GM12878 (cell line): ENCODE results near the gene ITGA11. TPM values are rescaled to one million over a fixed set of nuclear protein-coding genes. Genes with fewer than 3 reads are reported as not detected.

ENCODE experiments used
- ATAC-seq: fragments of 200-7000 bp; cut with Tn5 transposase; 3 replicates; pipeline ENCODE4 v1.9.1; 2020; ENCODE audit warnings: mild to moderate bottlenecking, moderate library complexity
- BruUV-seq: library from RNA; stranded (reverse); fragments of 400-500 nt; replicated peaks from 2 replicates; lab custom pipeline; 2021; lab: Mats Ljungman, UMichigan
- CTCF ChIA-PET: fragments of 300-600 bp; sonication (Branson Sonifier 250); formaldehyde crosslinking; extraction: SDS; loops from one replicate; lab custom pipeline; 2021; ENCODE audit warnings: inconsistent platforms; lab: Yijun Ruan, JAX
- POLR2A ChIA-PET: fragments of 350-600 bp; formaldehyde crosslinking; extraction: SDS; loops from one replicate; lab custom pipeline; 2021; ENCODE audit warnings: inconsistent platforms; lab: Charles Lee
- RAD21 ChIA-PET: fragments of 300-600 bp; sonication (Branson Sonifier 250); formaldehyde crosslinking; loops from one replicate; lab custom pipeline; 2023; ENCODE audit warnings: antibody characterized with exemption; ENCODE audit not compliant: unreplicated experiment; lab: Charles Lee
- SMC1A ChIA-PET: fragments of 300-600 bp; sonication (Branson Sonifier 250); formaldehyde crosslinking; loops from one replicate; lab custom pipeline; 2023; ENCODE audit not compliant: unreplicated experiment, uncharacterized antibody; lab: Charles Lee
- DNase-seq: peaks from one replicate; pipeline ENCODE4 v3.0.0-alpha.2; 2011; ENCODE audit warnings: low read depth, low spot score
- FAIRE-seq: peaks from 3 replicates; lab custom pipeline; 2011; peaks lifted over from hg19 to GRCh38; lab: Jason Lieb, UNC
- H2AFZ ChIP-seq: 2 replicates; pipeline ENCODE4 v1.6.0; 2011; ENCODE audit warnings: low read depth, low read length, control low read depth; ENCODE audit not compliant: control insufficient read depth
- H3K27ac ChIP-seq: 2 replicates; pipeline ENCODE4 v1.5.1; 2011; ENCODE audit warnings: control low read depth; ENCODE audit not compliant: control insufficient read depth, insufficient read depth
- H3K27me3 ChIP-seq, 2 experiments: replicated peaks in 1 of 2; 2 replicates each; pipeline versions ENCODE4 v1.6.0 to v1.6.1; 2011; ENCODE audit warnings: low read length in 1 of 2; ENCODE audit not compliant: control insufficient read depth in 2 of 2, insufficient read depth in 2 of 2
- H3K36me3 ChIP-seq, 2 experiments: 2 replicates each; pipeline ENCODE4 v1.5.1; 2011; ENCODE audit warnings: low read length in 1 of 2; ENCODE audit not compliant: control insufficient read depth in 2 of 2, insufficient read depth in 2 of 2
- H3K4me1 ChIP-seq: 2 replicates; pipeline ENCODE4 v1.6.1; 2011; ENCODE audit warnings: mild to moderate bottlenecking, low read length, moderate library complexity, mixed read lengths; ENCODE audit not compliant: control insufficient read depth, insufficient read depth
- H3K4me2 ChIP-seq: 2 replicates; pipeline ENCODE4 v1.6.0; 2011; ENCODE audit warnings: control low read depth; ENCODE audit not compliant: control insufficient read depth, insufficient read depth
- H3K4me3 ChIP-seq: fragments of 200-600 bp; sonication (generic); 2 replicates; pipeline ENCODE4 v1.5.1; 2016
- H3K79me2 ChIP-seq: 2 replicates; pipeline ENCODE4 v1.6.0; 2011; ENCODE audit warnings: low read length; ENCODE audit not compliant: control insufficient read depth, insufficient read depth
- H3K9ac ChIP-seq: 2 replicates; pipeline ENCODE4 v1.8.0; 2011; ENCODE audit warnings: low read length, control low read depth, mixed read lengths; ENCODE audit not compliant: control insufficient read depth, insufficient read depth
- H3K9me3 ChIP-seq: replicated peaks from 3 replicates; pipeline ENCODE4 v1.5.1; 2011; ENCODE audit warnings: mild to moderate bottlenecking, low read length; ENCODE audit not compliant: control insufficient read depth, insufficient read depth
- H4K20me1 ChIP-seq: 2 replicates; pipeline ENCODE4 v1.6.0; 2011; ENCODE audit not compliant: control insufficient read depth, insufficient read depth
- IKZF2 ChIP-seq, 2 experiments: fragments of 450-650 bp; IDR thresholded peaks; 2 replicates each; pipeline ENCODE4 v1.6.1; 2017; ENCODE audit warnings: mild to moderate bottlenecking in 2 of 2, moderate library complexity in 2 of 2
- JUND ChIP-seq: IDR thresholded peaks from 2 replicates; pipeline ENCODE4 v1.6.1; 2012; ENCODE audit warnings: low read depth, mild to moderate bottlenecking, low read length, improper control_type of control experiment, moderate library complexity
- SUPT20H ChIP-seq: IDR thresholded peaks from 2 replicates; pipeline ENCODE4 v1.6.1; 2011; ENCODE audit warnings: low read depth, mild to moderate bottlenecking, low read length, moderate library complexity, borderline replicate concordance; ENCODE audit not compliant: control insufficient read depth
- TCF12 ChIP-seq: IDR thresholded peaks from 2 replicates; pipeline ENCODE4 v1.6.1; 2011; ENCODE audit warnings: low read depth, mild to moderate bottlenecking, low read length
- WGBS: methylation state at CpG from one replicate; pipeline ENCODE4 v1.1.6; 2016; ENCODE audit warnings: low lambda C conversion rate; ENCODE audit not compliant: insufficient replicate concordance, insufficient coverage; ENCODE audit errors: missing lambda C conversion rate; 5-methylcytosine and 5-hydroxymethylcytosine counted together
- in situ Hi-C: fragments of 300-500 bp; cut with MboI; formaldehyde crosslinking; loops from 9 replicates; pipeline ENCODE4 v1.14.3; 2018; ENCODE audit warnings: mixed read lengths
- intact Hi-C: fragments of 100-400 bp; cut with micrococcal nuclease; formaldehyde crosslinking; loops from one replicate; pipeline ENCODE4 v1.14.2; 2022; ENCODE audit not compliant: unreplicated experiment
- polyA plus RNA-seq, 11 experiments: library from polyadenylated mRNA; depleted of rRNA in 4 of 11; unstranded in 6 of 11; stranded (reverse) in 5 of 11; fragments of >200 nt; fragmentation: Nextera tagmentation in 4 of 11; fragmentation: Illumina TruSeq in 1 of 11; extraction: Ambion mirVana in 4 of 11; extraction: Trizol in 1 of 11; gene quantifications; 1 replicate in 1 of 11; 2 replicates in 10 of 11; pipeline versions ENCODE4 v1.2.1 to v1.2.3, GENCODE V29; 2011 to 2016; ENCODE audit warnings: inconsistent platforms in 2 of 11, missing spikeins in 2 of 11, low read depth in 1 of 11
- total RNA-seq, 4 experiments: library from RNA; depleted of rRNA in 3 of 4; stranded (reverse); fragments of >200 nt in 3 of 4; fragmentation: Illumina TruSeq in 1 of 4; extraction: Trizol in 1 of 4; gene quantifications; 2 replicates each; pipeline versions ENCODE4 v1.2.1 to v1.2.3, GENCODE V29; 2013 to 2021
- TF ChIP-seq, protein P1 (sequence below): IDR thresholded peaks from 2 replicates; pipeline ENCODE4 v1.6.1; 2012; ENCODE audit warnings: low read length, inconsistent platforms

Gene ITGA11
- total and polyA plus RNA-seq, 10 of the 15 experiments (the other 5 are each of a cell fraction or from before 2014, with no cell fraction given), result under 0.01 to 0.36 (median 0.13) TPM; not detected in 1

DNA sequence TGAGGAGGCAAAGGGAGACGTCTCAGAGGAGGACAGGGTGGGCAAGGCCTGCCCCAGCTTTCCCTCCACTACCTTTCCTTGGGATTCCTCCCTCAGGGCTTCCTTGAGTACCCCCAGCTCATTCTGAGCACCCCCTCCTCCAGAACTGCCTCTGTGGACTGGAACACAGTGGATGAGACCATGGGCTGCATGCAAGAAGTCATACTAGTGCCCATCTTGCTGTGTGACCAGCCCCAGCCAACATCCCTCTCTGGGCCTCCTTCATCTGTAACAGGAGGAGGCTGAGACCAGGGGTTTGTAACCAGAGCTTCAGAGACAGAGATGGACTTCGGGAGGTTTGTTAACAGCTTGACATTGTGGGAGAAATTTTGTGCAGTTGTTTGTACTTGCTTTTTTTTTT is 128.8 kb downstream of the ITGA11 start:
- TF ChIP-seq IKZF2 (IDR thresholded peaks at IDR 0.05) (no peak), JUND (no peak), TCF12 (no peak), SUPT20H (no peak)
- TF ChIP-seq, protein P1, sequence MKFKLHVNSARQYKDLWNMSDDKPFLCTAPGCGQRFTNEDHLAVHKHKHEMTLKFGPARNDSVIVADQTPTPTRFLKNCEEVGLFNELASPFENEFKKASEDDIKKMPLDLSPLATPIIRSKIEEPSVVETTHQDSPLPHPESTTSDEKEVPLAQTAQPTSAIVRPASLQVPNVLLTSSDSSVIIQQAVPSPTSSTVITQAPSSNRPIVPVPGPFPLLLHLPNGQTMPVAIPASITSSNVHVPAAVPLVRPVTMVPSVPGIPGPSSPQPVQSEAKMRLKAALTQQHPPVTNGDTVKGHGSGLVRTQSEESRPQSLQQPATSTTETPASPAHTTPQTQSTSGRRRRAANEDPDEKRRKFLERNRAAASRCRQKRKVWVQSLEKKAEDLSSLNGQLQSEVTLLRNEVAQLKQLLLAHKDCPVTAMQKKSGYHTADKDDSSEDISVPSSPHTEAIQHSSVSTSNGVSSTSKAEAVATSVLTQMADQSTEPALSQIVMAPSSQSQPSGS, result no peak
- no peak for ATAC-seq
- H2AFZ ChIP-seq, result no peak overlapping the region
- intact Hi-C loops, result no loop called here
- BruUV-seq, result no TSS peak
- ChIA-PET POLR2A (interaction anchor here (0.6 kb wide), 2 partner anchors 17 to 51 kb away, joined by 3 to 4 read pairs; no protein-coding TSS in a partner anchor), RAD21 (interaction anchor here (0.6 to 1.0 kb wide), 3 partner anchors 13 to 483 kb away, joined by 3 read pairs; no protein-coding TSS in a partner anchor), CTCF (interaction anchor here (0.6 to 6.0 kb wide), 2 partner anchors 53 to 71 kb away, joined by 4 to 114 read pairs; no protein-coding TSS in a partner anchor), SMC1A (no interaction called here)
- H3K27me3 ChIP-seq, result no peaks in the 10 kb centered on the region
- in situ Hi-C loops, result loop anchor here (5.0 kb wide), 1 partner anchor 239 kb away; no protein-coding TSS in a partner anchor
- H3K9ac ChIP-seq, result no peak overlapping the region
- peaks cover 25% of the 10 kb centered on the region for H3K4me1 ChIP-seq
- DNase-seq, result no peak
- no peak overlapping the region for H3K27ac ChIP-seq
- H4K20me1 ChIP-seq, result no peaks in the 10 kb centered on the region
- no peak for FAIRE-seq
- H3K4me2 ChIP-seq, result no peak overlapping the region
- no peak overlapping the region for H3K4me3 ChIP-seq
- no peaks in the 10 kb centered on the region for H3K9me3 ChIP-seq
- H3K79me2 ChIP-seq, result no peaks in the 10 kb centered on the region; the same call in 1 of the 2 replicates
- peaks cover 0 to 4% of the 10 kb centered on the region in 2 experiments; a peak in 1 of 4 replicates for H3K36me3 ChIP-seq
- 63% methylated on average over 2 of the region's 2 CpGs for WGBS
